Stimulated activated CD4-positive, alpha-beta T cell treated with anti-CD3 and anti-CD28 coated beads, Interleukin-2, amount 100 ng/mL, for 48 hours (primary cell): Measurements from ENCODE around the gene FAM177A1.
"Not testable (repeated sequence)": the region's sequence is repeated elsewhere in the genome, so short reads cannot be mapped to it uniquely, and the experiment has no call there.

ENCODE experiments used
- DNase-seq, 2 donors: peaks; one replicate each; pipeline ENCODE4 v3.0.0-alpha.2; 2020

FAM177A1 gene

GRCh38 chr14:35046048-35046750, at the start of gene FAM177A1:
TSS of gene FAM177A1 (plus strand) at chr14:35046272. CDS start at chr14:35046464, 192 bp downstream.
- peak; percentile 97 for DNase-seq

GRCh38 chr14:34997762-34998161, 48.3 kb upstream of the FAM177A1 start:
- no peak for DNase-seq

- DNase-seq, result no peak
These were observed 46.6 kb upstream of the FAM177A1 start for GRCh38 chr14:34999500-34999899.

GRCh38 chr14:35001621-35002020, 44.5 kb upstream of the FAM177A1 start:
- no peak for DNase-seq

- DNase-seq, result no peak
These were observed 41.2 kb upstream of the FAM177A1 start for GRCh38 chr14:35004839-35005238.

GRCh38 chr14:35016568-35016967, 29.5 kb upstream of the FAM177A1 start:
- DNase-seq, result no peak

GRCh38 chr14:35020713-35021112, 25.4 kb upstream of the FAM177A1 start:
- no peak for DNase-seq

GRCh38 chr14:35028435-35028834, 17.6 kb upstream of the FAM177A1 start:
- DNase-seq, result no peak

GRCh38 chr14:35032562-35032961, 13.5 kb upstream of the FAM177A1 start:
- no peak for DNase-seq

- DNase-seq, result no peak
These were observed 11.6 kb upstream of the FAM177A1 start for GRCh38 chr14:35034440-35034833.

- not testable (repeated sequence) for DNase-seq
These were observed 11.0 kb upstream of the FAM177A1 start for GRCh38 chr14:35034944-35035554.

- DNase-seq, result not testable (repeated sequence)
These were observed 7.8 kb upstream of the FAM177A1 start for GRCh38 chr14:35038312-35038711.

GRCh38 chr14:35042632-35043031, 3.4 kb upstream of the FAM177A1 start:
- no peak for DNase-seq

- no peak for DNase-seq
These were observed 3.0 kb upstream of the FAM177A1 start for GRCh38 chr14:35043046-35043445.

GRCh38 chr14:35044939-35045797, 904 bp upstream of the FAM177A1 start:
- no peak for DNase-seq

GRCh38 chr14:35045798-35046047, 349 bp upstream of the FAM177A1 start:
- DNase-seq, result no peak

- DNase-seq, result peak in 1 of 2 donors; percentile 35
These were observed 872 bp downstream of the FAM177A1 start for GRCh38 chr14:35046751-35047536.

- no peak for DNase-seq
These were observed 2.0 kb downstream of the FAM177A1 start for GRCh38 chr14:35047976-35048513.

GRCh38 chr14:35050652-35051051, 4.6 kb downstream of the FAM177A1 start:
- DNase-seq, result no peak

- DNase-seq, result no peak
These were observed 5.7 kb downstream of the FAM177A1 start for GRCh38 chr14:35051796-35052195.

- no peak for DNase-seq
These were observed 6.6 kb downstream of the FAM177A1 start for GRCh38 chr14:35052637-35053036.

- not testable (repeated sequence) for DNase-seq
These were observed 15.2 kb downstream of the FAM177A1 start for GRCh38 chr14:35061113-35061791.
